Amygdala (tissue), 56 donors: ENCODE data around the gene SP1.
A peak's percentile ranks its signal among the peaks of the same experiment; 100 is the strongest.
"Not testable (repeated sequence)": the region's sequence is repeated elsewhere in the genome, so short reads cannot be mapped to it uniquely, and the experiment has no call there.

Experiments used
- DNase-seq, 56 donors: peaks; one replicate each; lab custom pipeline; 2025; lab: John Stamatoyannopoulos, UW

SP1 gene

GRCh38 chr12:53380104-53380793 is at the start of gene SP1:
SP1 (plus strand) TSS chr12:53380176; CDS start chr12:53380292, 116 bp downstream.
- peak in 54 of 56 donors; percentile 33 to 99 (median 77) for DNase-seq

- DNase-seq, result no peak
Measured at GRCh38 chr12:53330671-53331070, 49.3 kb upstream of the SP1 start.

- DNase-seq, result not testable (repeated sequence)
Measured at GRCh38 chr12:53332339-53332738, 47.6 kb upstream of the SP1 start.

GRCh38 chr12:53332744-53333143 is 47.2 kb upstream of the SP1 start:
- no peak for DNase-seq

- DNase-seq, result no peak
Measured at GRCh38 chr12:53333289-53333688, 46.7 kb upstream of the SP1 start.

GRCh38 chr12:53333845-53334244 is 46.1 kb upstream of the SP1 start:
- no peak for DNase-seq

- no peak for DNase-seq
Measured at GRCh38 chr12:53334822-53335221, 45.2 kb upstream of the SP1 start.

- no peak for DNase-seq
Measured at GRCh38 chr12:53336181-53336681, 43.7 kb upstream of the SP1 start, which contains the start of gene SP7. SP7 (minus strand) TSS chr12:53336354; CDS start chr12:53335646, 708 bp downstream.

- DNase-seq, result no peak
Measured at GRCh38 chr12:53338017-53338416, 42.0 kb upstream of the SP1 start.

- DNase-seq, result no peak
Measured at GRCh38 chr12:53338916-53339315, 41.1 kb upstream of the SP1 start.

- DNase-seq, result no peak
Measured at GRCh38 chr12:53340398-53340797, 39.6 kb upstream of the SP1 start.

- no peak for DNase-seq
Measured at GRCh38 chr12:53343449-53343848, 36.5 kb upstream of the SP1 start.

GRCh38 chr12:53343969-53344368 is 36.0 kb upstream of the SP1 start:
- DNase-seq, result no peak

GRCh38 chr12:53344487-53344823 is 35.5 kb upstream of the SP1 start:
- DNase-seq, result no peak

- peak in 54 of 56 donors; percentile 29 to 89 (median 70) for DNase-seq
Measured at GRCh38 chr12:53344824-53345485, 35.0 kb upstream of the SP1 start.

- DNase-seq, result peak in 1 of 56 donors; percentile 35
Measured at GRCh38 chr12:53345486-53346188, 34.3 kb upstream of the SP1 start.

- DNase-seq, result no peak
Measured at GRCh38 chr12:53346491-53346890, 33.5 kb upstream of the SP1 start.

- no peak for DNase-seq
Measured at GRCh38 chr12:53347905-53348304, 32.1 kb upstream of the SP1 start.

- DNase-seq, result peak in 53 of 56 donors; percentile 10 to 92 (median 63)
Measured at GRCh38 chr12:53352331-53353256, 27.4 kb upstream of the SP1 start.

- DNase-seq, result no peak
Measured at GRCh38 chr12:53353257-53353655, 26.7 kb upstream of the SP1 start.
